ENCODE results near the gene SLC6A7.

DNA sequence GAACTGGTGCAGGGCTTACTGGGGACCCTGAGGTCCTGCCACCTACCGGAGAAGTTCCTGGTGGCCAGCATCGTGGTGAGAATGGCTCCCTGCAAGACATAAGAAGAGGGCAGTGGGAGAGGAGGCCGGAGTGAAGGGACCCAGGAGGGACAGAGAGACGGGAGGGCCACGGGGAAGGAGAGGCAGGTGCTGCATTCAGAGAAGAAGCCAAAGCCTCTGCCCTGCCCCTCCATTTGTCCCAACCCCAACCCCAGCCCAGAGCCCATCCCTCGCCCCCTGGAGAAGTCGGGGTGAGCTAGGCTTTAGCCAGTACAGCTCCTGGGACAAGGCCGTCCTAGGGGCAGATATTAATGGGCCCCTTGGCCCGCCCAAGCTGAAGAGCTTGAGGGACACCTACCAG, 57.9 kb downstream of the SLC6A7 start:
- TF ChIP-seq RAD21 (IDR thresholded peaks at IDR 0.05; ENCODE audit: low read depth) (no peak), MAX (IDR thresholded peaks at IDR 0.05) (no peak), TCF12 (IDR thresholded peaks at IDR 0.05; ENCODE audit: low read depth) (no peak), CEBPB (IDR thresholded peaks at IDR 0.05) (no peak), CREB1 (IDR thresholded peaks at IDR 0.05; ENCODE audit: low read depth) (no peak)

Measured in Ishikawa (cell line).